NCI-H1092 (cell line): ENCODE measurements around the gene KAT8.
A peak's percentile ranks its signal among the peaks of the same experiment; 100 is the strongest.

Experiments
- DNase-seq: peaks from one replicate; lab custom pipeline; 2025; lab: John Stamatoyannopoulos, UW

KAT8 gene

DNA sequence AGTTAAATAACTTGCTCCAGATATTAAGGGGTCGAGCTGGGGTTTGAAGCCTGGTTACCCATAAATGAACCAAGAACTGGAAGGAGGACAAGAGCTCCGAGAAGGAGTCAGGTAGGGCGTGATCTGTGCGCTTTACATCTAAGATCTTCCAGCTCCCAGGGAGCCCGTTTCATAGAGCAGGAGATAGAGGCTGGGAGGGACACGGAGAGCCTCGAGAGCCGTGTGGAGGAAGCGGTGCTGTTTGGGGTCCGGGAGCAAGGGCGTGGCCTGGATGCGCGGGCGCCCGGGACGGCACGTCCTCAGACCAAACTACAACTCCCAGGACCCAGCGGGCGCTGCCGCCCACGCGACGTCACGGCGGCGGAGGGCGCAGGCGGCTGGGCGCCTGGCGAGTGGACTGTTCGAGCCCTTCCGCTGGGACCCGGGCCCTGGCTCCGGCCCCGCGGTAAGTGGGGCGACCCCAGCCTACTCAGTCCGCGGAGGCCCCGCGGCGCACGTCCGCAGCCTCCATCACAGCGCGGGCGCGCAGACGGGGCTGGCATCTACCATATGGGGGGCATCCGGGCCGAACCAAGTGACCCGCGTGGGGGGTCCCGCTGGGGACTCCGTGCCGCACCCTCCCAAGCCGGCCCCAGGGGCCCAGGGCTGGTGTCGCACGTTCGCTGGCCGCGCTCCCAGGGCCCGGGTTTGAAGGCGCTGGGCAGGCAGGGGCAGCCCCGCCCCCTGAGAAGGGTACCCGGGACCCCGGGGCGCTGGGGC lies 9.2 kb upstream of the KAT8 start, which contains the start of gene BCKDK:
TSS of gene BCKDK (plus strand) at position 352 of the 759 bp plus-strand sequence. CDS start 838 bp downstream, outside the sequence.
- peak; percentile 12 for DNase-seq

DNA sequence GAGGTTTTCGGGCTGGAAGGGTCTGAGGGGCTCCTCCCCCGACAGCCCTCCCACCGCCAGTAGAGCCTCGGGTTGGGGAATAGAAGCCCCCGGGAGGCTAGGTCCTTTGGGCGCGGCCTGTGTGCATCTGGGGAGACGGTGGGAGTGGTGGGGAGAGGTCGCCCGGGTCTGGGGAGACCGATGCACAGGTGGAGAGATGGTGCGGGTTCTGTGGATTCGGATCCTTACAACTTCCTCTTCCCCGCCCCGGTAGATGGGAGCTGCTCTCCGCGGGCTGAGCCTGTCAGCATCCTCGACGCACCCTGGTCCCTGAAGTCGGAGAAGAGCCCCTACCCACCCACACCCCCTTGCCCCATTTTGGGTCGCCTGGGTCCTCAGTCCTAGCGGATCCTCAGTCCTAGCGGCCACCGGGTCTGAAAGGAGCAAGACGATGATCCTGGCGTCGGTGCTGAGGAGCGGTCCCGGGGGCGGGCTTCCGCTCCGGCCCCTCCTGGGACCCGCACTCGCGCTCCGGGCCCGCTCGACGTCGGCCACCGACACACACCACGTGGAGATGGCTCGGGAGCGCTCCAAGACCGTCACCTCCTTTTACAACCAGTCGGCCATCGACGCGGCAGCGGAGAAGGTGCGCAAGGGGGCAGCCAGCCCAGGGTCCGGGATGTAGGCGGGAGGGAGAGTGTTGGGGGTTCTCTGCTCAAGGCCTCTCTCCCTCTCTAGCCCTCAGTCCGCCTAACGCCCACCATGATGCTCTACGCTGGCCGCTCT lies 8.5 kb upstream of the KAT8 start:
- no peak for DNase-seq

DNA sequence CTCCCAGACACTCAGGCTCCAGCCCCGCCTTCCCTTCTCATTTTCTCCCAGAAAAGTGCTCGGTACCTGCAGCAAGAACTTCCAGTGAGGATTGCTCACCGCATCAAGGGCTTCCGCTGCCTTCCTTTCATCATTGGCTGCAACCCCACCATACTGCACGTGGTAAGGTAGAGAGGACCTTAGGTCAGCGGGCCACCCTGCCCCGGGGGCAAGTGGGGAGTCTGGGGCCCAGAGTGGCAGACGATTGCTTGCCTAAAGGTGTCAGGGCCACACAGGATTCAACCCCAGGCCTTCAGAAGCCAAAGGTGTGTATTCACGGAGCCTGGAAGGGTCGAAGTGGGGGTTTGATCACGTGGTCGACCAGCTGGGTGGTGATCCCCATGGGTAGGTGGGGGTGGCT lies 7.8 kb upstream of the KAT8 start:
- DNase-seq, result no peak

DNA sequence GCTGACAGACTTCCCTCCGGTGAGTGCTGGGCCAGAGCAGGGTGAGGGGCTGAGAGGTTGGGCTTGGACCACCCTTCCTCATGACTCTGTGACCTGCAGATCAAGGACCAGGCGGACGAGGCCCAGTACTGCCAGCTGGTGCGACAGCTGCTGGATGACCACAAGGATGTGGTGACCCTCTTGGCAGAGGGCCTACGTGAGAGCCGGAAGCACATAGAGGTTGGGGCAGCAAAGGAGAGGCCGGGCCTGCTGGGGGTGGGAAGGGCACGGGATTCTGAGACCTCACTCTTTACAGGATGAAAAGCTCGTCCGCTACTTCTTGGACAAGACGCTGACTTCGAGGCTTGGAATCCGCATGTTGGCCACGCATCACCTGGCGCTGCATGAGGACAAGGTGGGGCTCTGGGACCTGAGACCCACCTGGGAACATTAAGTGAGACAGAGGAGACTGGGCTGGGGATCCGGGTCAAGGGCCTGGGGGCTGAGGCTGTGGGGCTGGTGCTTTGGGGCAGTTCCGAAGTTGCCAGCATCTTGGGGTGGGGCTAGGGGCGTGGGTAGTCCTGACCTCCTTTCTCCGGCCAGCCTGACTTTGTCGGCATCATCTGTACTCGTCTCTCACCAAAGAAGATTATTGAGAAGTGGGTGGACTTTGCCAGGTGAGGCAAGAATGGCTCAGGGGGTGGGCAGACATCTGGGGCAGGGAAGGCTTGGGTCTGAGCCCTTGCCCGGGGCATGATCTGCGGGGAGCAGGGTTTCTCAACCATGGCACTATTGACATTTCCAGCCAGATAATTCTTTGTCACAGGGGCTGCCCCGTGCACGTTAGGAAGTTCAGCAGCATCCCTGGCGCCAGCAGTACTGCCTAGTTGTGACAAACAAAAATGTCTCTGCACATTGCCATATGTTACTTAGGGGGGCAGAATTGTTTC lies 7.1 kb upstream of the KAT8 start:
- DNase-seq, result no peak

DNA sequence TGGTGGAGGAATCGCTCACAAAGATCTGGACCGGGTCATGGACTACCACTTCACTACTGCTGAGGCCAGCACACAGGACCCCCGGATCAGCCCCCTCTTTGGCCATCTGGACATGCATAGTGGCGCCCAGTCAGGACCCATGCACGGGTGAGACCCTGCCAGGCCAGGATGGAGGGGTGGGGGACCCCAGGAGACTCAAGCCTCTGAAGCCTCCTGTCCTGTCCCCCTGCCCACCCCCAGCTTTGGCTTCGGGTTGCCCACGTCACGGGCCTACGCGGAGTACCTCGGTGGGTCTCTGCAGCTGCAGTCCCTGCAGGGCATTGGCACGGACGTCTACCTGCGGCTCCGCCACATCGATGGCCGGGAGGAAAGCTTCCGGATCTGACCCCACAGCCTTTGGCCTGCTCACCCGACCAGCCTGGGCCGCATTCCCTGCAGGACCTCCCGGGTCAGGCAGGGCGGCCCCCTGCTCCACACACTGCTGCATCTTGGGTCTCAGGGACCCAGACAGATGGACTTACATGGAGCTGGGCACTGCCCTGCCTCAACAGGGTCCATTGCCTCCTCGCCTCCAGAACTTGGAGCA lies 5.5 kb upstream of the KAT8 start:
- DNase-seq, result no peak

DNA sequence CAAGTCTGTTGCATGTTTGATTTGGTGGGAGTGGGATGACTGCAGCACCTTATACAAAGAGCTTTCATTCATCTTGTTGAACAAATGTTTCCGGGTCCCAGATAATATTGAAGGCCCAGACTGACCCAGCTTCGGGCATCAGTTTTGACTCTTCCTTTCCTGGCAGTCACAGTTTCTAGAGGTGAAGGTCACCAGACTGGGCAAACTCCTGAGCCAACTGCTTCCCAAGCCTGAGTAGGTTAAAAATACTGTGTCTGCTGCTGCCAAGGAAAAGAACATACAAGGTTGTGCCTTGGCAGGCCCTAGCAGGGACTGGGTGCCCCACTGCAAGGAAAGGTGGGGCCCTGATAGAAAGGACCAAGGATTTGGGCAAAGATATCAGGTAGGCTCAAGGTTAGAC lies 4.8 kb upstream of the KAT8 start:
- no peak for DNase-seq

DNA sequence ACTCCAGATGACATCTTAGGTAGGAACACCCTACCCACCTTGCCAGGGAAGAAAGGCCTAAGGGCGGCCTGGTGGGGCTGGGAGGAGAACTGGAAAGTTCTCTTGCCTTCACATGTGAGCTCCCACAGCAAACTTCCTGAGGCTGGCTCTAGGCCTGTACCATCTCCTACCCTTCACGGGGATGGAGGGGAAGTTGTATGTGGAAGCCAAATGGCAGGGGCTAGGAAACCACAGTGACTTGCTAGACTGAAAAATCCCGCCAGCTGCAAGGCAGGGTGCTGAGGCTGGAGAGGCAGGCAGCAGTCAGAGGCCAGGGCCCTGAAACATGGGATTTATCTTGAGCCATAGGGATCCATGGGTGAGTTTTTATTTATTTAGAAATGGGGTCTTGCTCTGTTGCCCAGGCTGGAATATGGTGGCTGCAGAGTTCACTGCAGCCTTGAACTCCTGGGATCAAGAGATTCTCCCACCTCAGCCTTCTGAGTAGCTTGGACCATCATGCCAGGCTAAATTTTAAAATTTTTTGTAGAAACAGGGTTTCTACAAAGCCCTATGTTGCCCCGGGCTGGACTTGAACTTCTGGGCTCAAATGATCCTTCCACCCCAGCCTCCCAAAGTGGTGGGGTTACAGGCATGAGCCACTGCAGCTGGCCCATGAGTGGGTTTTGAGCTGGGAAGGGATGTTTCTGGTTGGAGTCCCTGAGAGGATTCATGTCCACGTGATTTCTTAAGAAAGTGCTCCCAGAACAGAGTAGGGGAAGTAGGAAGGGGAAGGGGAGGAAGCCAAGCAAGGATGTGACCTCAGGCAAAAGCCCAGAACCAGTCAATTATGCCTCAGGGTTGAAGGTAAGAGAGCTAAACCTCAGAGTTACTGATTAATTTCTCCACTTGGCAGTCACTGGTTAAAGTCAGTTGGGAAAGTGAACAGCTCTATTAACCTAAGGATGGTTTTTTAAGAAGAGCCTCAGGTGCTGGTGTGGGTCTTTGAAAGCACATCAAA lies 4.0 kb upstream of the KAT8 start:
- no peak for DNase-seq

DNA sequence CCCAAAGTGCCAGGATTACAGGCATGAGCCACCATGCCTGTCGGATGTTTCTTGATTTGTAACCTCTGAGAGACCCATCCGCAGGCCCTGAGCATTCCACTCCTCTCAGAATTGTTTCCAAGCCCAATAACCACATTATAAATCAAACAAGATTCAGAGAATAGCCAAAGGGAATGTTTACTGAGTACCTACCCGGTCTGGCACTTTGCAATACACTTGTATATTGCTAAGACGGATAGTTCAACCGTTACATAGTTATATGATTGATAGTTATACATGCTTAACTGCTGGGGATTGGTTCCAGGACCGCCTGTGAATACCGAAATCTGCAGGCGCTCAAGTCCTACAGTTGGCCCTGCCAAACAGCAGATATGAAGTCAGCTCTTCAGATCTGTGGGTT lies 3.0 kb upstream of the KAT8 start:
- no peak for DNase-seq

DNA sequence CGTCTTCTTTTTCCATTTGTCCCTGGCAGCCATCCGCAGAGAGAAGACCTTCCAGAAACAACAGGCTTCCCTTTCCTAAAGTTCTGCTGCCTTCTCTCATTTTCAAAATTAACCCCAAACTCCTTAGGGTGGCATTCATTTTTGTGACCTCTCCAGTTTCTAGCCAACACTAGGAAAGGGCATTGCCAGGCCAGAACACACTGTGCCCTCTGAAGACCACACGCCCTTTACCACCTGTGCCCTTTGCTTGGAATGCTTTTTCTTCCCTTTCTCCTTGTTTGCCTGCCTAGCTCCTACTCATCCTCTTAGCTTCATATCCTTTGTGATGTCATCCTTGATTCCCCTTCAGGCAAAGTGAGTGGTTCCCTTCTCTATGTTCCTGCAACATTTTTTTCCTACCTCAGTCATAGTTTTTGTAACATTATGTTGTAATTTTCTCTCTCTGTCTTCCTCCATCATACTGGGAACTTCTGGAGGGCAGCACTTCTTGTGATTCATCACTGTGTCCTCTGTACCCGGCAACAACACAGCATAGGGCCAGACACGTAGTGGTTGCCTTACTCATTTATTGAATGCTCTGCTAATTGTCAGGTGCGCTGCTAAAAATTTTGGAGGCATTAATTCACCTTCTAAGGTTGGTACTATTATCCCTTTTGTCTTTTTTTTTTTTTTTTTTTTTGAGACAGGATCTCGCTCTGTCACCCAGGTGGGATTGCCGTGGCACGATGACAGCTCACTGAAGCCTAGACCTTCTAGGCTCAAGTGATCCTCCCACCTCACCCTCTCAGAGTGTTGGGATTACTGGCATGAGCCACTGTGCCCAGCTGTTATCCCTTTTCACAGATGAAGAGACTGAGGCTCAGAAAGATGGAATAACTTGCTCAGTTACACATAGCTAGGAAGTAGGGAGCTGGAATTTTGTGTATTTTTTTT lies 1.0 kb downstream of the KAT8 start:
- no peak for DNase-seq

DNA sequence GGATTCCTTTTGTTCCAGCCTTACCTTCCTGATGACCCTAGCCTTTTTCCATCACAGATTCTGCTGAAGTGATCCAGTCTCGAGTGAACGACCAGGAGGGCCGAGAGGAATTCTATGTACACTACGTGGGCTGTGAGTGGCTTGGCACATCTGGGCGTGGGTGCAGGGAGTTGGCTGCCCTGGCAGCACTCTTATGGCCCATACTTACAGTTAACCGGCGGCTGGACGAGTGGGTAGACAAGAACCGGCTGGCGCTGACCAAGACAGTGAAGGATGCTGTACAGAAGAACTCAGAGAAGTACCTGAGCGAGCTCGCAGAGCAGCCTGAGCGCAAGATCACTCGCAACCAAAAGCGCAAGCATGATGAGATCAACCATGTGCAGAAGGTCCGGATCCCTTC lies 2.7 kb downstream of the KAT8 start:
- DNase-seq, result no peak

DNA sequence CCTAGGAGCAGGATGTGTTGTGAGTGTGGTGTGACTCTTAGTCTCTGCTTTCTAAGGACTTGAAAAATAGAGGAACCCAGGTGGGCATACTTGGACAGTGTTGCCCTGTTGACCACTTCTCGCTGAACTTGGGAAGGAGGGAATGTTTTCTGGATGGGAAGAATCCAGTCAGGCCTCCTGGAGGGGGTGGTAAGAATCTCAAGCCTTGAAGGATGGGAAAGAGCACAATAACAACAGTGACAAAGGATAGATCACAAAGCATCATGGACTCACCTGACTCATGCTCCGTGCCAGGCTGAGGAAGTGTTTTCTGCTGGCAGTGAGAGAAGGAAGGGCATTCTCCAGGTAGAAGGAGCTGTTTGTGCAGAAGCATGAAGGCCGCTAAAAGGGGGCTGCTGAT lies 8.4 kb downstream of the KAT8 start:
- no peak for DNase-seq

DNA sequence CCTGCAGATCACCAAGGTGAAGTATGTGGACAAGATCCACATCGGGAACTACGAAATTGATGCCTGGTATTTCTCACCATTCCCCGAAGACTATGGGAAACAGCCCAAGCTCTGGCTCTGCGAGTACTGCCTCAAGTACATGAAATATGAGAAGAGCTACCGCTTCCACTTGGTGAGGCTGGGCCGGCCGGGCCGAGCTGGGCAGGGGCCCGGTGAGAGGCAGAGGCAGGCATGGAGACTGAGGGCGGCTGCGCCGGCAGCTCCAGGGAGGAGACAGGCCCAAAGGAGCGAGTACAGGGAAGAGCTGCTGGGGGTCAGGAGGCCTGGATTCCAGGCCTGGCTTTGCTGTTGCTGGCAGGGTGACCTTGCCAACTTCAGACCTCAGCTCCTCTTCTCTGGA lies 9.7 kb downstream of the KAT8 start:
- DNase-seq, result no peak

DNA sequence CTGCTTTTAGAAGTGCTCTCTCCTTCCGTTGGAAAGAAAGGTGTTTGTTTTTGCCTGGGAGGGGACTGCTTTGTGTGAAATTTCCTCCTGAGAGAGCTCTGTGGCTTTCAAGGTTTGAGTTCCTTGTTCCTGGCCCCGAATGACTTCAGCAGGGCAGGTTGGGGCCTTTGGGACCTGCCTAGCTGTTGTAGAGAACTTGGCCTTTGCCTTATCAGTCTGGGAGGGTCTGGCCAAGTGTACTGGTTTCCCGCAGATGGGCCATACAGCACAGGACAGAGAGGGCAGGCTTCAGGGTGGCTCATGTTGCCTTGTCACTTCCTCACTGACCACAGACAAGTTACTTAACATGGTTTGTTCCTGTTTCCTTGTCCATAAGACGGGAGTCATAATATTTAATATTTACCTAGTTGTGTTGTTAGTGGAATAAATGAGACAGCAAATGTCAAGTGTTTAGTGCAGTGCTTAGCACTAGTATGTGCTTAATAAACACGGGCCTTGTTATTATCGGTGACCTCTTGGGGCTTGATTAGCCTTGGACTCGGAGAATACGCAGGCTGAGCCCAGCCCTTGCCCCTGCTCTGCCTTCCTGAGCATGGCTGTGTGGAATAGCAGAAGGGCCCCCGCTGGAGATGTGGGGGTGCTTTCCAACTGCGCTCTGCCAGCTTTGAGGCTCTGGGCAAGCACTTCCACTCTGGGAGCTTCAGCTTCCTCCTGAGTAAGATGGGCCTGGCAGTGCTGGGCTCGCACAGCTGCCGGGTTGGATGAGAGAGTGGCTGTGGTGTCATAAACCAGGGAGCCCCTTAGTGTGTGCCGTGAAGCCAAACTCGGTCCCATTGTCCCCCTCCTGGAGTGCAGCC lies 11.5 kb downstream of the KAT8 start:
- no peak for DNase-seq

DNA sequence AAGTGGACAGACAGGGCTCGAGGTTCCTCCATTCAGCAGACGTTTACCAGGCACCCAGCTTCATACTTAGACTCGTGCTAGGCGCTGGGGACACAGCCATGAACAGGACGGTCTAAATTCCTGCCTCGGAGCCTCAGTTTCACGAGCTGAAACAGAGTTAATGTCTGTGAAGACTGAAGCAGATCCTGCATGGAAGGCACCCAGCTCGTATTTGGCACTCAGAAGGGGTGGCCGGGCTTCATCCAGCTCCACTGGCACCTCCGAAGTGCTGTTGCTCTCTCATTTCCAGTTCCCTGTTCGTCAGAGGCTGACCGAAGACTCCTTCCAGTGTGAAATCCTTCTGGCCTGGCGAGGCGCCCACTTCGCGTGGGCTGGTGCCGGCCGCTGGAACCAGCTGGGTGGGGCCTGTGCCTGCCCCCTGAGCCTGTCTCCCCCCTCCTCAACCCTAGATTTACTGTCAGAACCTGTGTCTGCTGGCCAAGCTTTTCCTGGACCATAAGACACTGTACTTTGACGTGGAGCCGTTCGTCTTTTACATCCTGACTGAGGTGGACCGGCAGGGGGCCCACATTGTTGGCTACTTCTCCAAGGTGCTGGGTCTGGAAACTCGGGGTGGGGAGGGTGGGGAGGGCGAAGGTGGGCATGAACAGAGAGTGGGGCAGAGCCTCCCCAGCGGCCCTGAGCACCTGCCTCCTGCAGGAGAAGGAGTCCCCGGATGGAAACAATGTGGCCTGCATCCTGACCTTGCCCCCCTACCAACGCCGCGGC lies 12.3 kb downstream of the KAT8 start:
- DNase-seq, result no peak

DNA sequence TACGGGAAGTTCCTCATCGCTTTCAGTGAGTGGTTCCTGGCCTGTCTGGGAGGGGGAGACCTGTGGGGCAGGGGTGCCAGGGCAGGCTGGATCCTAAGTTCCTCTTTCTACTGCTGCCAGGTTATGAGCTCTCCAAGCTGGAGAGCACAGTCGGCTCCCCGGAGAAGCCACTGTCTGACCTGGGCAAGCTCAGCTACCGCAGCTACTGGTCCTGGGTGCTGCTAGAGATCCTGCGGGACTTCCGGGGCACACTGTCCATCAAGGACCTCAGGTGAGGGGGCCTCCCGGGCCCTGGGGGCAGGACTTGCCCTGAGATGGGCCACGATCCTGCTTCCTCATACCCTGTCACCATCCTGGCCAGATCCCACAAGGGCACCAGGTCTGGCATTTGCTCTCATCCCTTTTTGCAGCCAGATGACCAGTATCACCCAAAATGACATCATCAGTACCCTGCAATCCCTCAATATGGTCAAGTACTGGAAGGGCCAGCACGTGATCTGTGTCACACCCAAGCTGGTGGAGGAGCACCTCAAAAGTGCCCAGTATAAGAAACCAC lies 12.9 kb downstream of the KAT8 start:
- no peak for DNase-seq

DNA sequence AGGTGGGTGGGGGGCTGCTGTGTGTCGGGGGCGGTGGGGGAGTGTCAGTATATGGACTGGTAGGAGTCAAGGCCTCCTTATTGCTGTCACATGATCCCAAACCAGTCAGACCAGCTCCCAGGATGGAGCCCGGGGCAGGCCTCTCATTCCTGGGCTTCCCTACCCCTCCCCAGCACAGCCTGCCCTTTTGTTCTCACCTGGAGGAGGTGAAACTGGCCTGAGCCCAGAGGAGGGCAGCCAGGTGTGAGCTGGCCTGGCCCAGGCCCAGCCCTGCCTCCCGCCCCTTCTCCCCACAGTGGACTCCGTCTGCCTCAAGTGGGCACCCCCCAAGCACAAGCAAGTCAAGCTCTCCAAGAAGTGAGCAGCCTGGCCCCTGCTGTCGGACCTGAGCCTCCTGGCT lies 13.4 kb downstream of the KAT8 start:
- no peak for DNase-seq

DNA sequence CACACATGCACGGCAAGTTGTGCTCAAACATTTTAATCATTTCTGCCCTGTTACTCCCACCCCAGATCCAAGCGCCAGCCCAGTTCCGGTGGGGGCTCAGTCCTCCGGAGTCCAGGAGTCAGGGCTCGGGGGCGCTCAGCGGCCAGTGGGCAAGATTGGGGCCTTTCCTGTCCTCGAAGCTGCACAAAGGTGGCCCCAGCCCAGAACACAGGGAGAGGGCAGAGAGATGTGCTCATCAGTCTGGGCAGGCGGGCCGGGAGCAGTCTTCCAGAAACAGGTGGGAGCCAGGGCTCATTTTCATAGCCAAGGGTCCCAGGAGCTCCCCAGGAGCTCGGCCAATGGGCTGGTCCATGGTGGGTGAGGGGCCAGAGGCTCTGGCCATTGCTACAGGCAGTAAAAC lies 14.0 kb downstream of the KAT8 start:
- no peak for DNase-seq

DNA sequence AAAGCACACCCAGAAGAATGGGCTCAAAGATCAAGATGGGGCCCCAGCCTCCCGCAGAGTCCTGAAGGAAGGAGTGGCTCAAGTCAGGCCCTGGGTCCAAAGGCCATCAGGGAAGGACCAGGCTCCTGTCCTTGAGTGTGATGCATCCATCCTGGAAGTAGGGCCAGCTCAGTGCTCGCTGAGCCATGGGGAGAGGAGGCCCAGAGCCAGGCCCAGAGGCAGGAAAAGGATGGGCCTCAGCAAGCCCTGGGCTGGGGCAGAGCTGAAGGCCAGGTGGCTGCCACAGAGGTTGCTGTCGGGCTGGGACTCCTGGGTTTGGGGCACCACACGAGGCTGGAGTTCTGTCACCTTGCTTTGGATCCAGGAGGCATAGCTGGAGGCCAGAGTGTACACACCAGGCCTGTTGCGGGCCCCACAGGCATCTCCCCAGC lies 14.4 kb downstream of the KAT8 start:
- DNase-seq, result no peak
